GM10248 (cell line): Measurements from ENCODE around the gene GPC2.
A peak's percentile ranks its signal among the peaks of the same experiment; 100 is the strongest.
"Not testable (repeated sequence)": the region's sequence is repeated elsewhere in the genome, so short reads cannot be mapped to it uniquely, and the experiment has no call there.

Source experiments
- CTCF ChIA-PET: fragments of 300-600 bp; sonication (Branson Sonifier 250); formaldehyde crosslinking; extraction: SDS; loops from one replicate; lab custom pipeline; 2021; ENCODE audit warnings: antibody characterized with exemption; lab: Yijun Ruan, JAX
- POLR2A ChIA-PET: fragments of 350-650 bp; sonication (Branson Sonifier 250); formaldehyde crosslinking; extraction: SDS; loops from one replicate; lab custom pipeline; 2020; ENCODE audit warnings: antibody characterized with exemption; lab: Yijun Ruan, JAX
- DNase-seq: peaks from one replicate; pipeline ENCODE4 v3.0.0; 2012; ENCODE audit errors: extremely low spot score
- CTCF ChIP-seq: IDR thresholded peaks from 2 replicates; pipeline ENCODE4 v1.5.1; 2012; ENCODE audit warnings: mild to moderate bottlenecking, low read depth; ENCODE audit errors: extremely low read depth, missing control alignments, control extremely low read depth

Gene GPC2

GRCh38 chr7:100152937-100153666, 24.1 kb downstream of the GPC2 start:
- CTCF ChIA-PET: interaction anchor here (1.3 kb wide), 1 partner anchor 13 kb away, joined by 3 read pairs; no protein-coding TSS in a partner anchor
- DNase-seq: no peak
- POLR2A ChIA-PET: no interaction called here
- no peak for TF ChIP-seq CTCF

GRCh38 chr7:100152404-100152803, 24.8 kb downstream of the GPC2 start:
- peak; percentile 12 for DNase-seq
- CTCF ChIA-PET: interaction anchor here (1.3 kb wide), 1 partner anchor 12 kb away, joined by 3 read pairs; no protein-coding TSS in a partner anchor
- POLR2A ChIA-PET: no interaction called here
- no peak for TF ChIP-seq CTCF

GRCh38 chr7:100148559-100149328, 28.4 kb downstream of the GPC2 start, which contains the start of gene LAMTOR4:
Gene LAMTOR4, plus strand, starts transcription at chr7:100148918. Its CDS starts 55 bp downstream, at chr7:100148973.
- peak; percentile 99 for DNase-seq
- no peak for TF ChIP-seq CTCF
- ChIA-PET POLR2A (interaction anchor here (0.6 kb wide), 1 partner anchor 8 kb away, joined by 3 read pairs; no protein-coding TSS in a partner anchor), CTCF (interaction anchor here (0.7 to 9.8 kb wide), 5 partner anchors 17 to 68 kb away, joined by 3 to 114 read pairs (median 3); partner anchors contain the start of genes GPC2 and STAG3)

GRCh38 chr7:100148225-100148558, 29.0 kb downstream of the GPC2 start:
- no peak for DNase-seq
- ChIA-PET POLR2A (interaction anchor here (0.6 kb wide), 1 partner anchor 9 kb away, joined by 3 read pairs; no protein-coding TSS in a partner anchor), CTCF (interaction anchor here (0.9 to 9.8 kb wide), 4 partner anchors 17 to 66 kb away, joined by 3 to 114 read pairs (median 3); partner anchors contain the start of genes GPC2 and STAG3)
- no peak for TF ChIP-seq CTCF

- TF ChIP-seq CTCF: no peak
- POLR2A ChIA-PET: no interaction called here
- CTCF ChIA-PET: interaction anchor here (9.8 kb wide), 1 partner anchor 16 kb away, joined by 114 read pairs; no protein-coding TSS in a partner anchor
These were observed 29.9 kb downstream of the GPC2 start for GRCh38 chr7:100147278-100147677.

GRCh38 chr7:100146350-100146749, 30.8 kb downstream of the GPC2 start:
- DNase-seq, POLR2A ChIA-PET: not testable (repeated sequence)
- CTCF ChIA-PET: interaction anchor here (9.8 kb wide), 1 partner anchor 15 kb away, joined by 114 read pairs; no protein-coding TSS in a partner anchor

More at GRCh38 chr7:100147278-100147677, 29.9 kb downstream of the GPC2 start:
- no peak for DNase-seq
